K562 (cell line): ENCODE measurements around the gene BICDL1. TPM values are rescaled to one million over a fixed set of nuclear protein-coding genes. Genes with fewer than 3 reads are reported as not detected.

ENCODE experiments used
- ATAC-seq: fragments of 200-7000 bp; cut with Tn5 transposase; 3 replicates; pipeline ENCODE4 v1.9.1; 2020; ENCODE audit warnings: moderate library complexity
- BruUV-seq: library from RNA; stranded (reverse); fragments of 400-500 nt; replicated peaks from 2 replicates; lab custom pipeline; 2021; lab: Mats Ljungman, UMichigan
- CTCF ChIA-PET: fragments of 300-600 bp; formaldehyde crosslinking; extraction: SDS; loops from one replicate; lab custom pipeline; 2021; ENCODE audit warnings: low intra/inter-chr PET ratio; lab: Yijun Ruan, JAX
- POLR2A ChIA-PET: fragments of 300-600, 350-650 bp; sonication (Branson Sonifier 250); formaldehyde crosslinking; extraction: SDS; loops from one replicate; lab custom pipeline; 2021; ENCODE audit warnings: antibody characterized with exemption, inconsistent platforms; lab: Yijun Ruan, JAX
- DNase-seq, 4 experiments: peaks; one replicate each; pipeline versions ENCODE4 v3.0.0 to v3.0.0-alpha.2; 2011 to 2018; ENCODE audit warnings: low spot score in 3 of 4, mixed read lengths in 3 of 4; ENCODE audit errors: extremely low read depth in 1 of 4
- FAIRE-seq: peaks from 2 replicates; lab custom pipeline; 2011; peaks lifted over from hg19 to GRCh38; lab: Jason Lieb, UNC
- H2AFZ ChIP-seq: 2 replicates; pipeline ENCODE4 v1.6.0; 2011; ENCODE audit warnings: low read depth, low read length, control low read depth, inconsistent platforms
- H3K27ac ChIP-seq: fragments of 200-600 bp; 3 replicates; pipeline ENCODE4 v1.8.0; 2011; ENCODE audit warnings: low read depth, mild to moderate bottlenecking, control low read depth, inconsistent platforms, low read length, moderate library complexity, mixed read lengths; ENCODE audit errors: extremely low read depth
- H3K27me3 ChIP-seq, 2 experiments: fragments of 300-600 bp in 1 of 2; 2 replicates in 1 of 2; 3 replicates in 1 of 2; pipeline versions ENCODE4 v1.6.0 to v1.8.0; 2011; ENCODE audit warnings: inconsistent platforms in 2 of 2, low read length in 2 of 2, mild to moderate bottlenecking in 1 of 2, mixed read lengths in 1 of 2, moderate library complexity in 1 of 2; ENCODE audit not compliant: control insufficient read depth in 2 of 2, insufficient read depth in 2 of 2
- H3K36me3 ChIP-seq: fragments of 300-600 bp; 3 replicates; pipeline ENCODE4 v1.8.0; 2011; ENCODE audit warnings: mild to moderate bottlenecking, low read length, inconsistent platforms; ENCODE audit not compliant: control insufficient read depth, insufficient read depth
- H3K4me1 ChIP-seq, 2 experiments: fragments of 200-600 bp in 1 of 2; replicated peaks in 1 of 2; 2 replicates in 1 of 2; 3 replicates in 1 of 2; pipeline versions ENCODE4 v1.5.1 to v1.8.0; 2011; ENCODE audit warnings: inconsistent platforms in 2 of 2, low read length in 2 of 2, mild to moderate bottlenecking in 1 of 2, mixed read lengths in 1 of 2, moderate library complexity in 1 of 2; ENCODE audit not compliant: control insufficient read depth in 2 of 2, insufficient read depth in 2 of 2
- H3K4me2 ChIP-seq: 2 replicates; pipeline ENCODE4 v1.6.1; 2011; ENCODE audit warnings: low read length, control low read depth, inconsistent platforms, mixed read lengths; ENCODE audit not compliant: insufficient read depth
- H3K4me3 ChIP-seq: fragments of 200-600 bp; sonication (generic), shearing (Covaris generic); 2 replicates; pipeline ENCODE4 v1.5.1; 2016; ENCODE audit warnings: control low read depth, inconsistent platforms
- H3K79me2 ChIP-seq: fragments of 200-600 bp; 3 replicates; pipeline ENCODE4 v1.8.0; 2011; ENCODE audit warnings: low read length, inconsistent platforms; ENCODE audit not compliant: control insufficient read depth, insufficient read depth
- H3K9ac ChIP-seq, 2 experiments: 2 replicates each; pipeline versions ENCODE4 v1.6.0 to v1.6.1; 2011; ENCODE audit warnings: low read depth in 2 of 2, low read length in 2 of 2, control low read depth in 1 of 2, inconsistent platforms in 1 of 2, mild to moderate bottlenecking in 1 of 2, mixed read lengths in 1 of 2; ENCODE audit not compliant: insufficient read depth in 1 of 2
- H3K9me1 ChIP-seq: one replicate; pipeline ENCODE4 v1.6.0; 2011; ENCODE audit warnings: inconsistent platforms, mild to moderate bottlenecking, low read length, moderate library complexity; ENCODE audit not compliant: control insufficient read depth, insufficient read depth
- H3K9me3 ChIP-seq: replicated peaks from 2 replicates; pipeline ENCODE4 v1.5.1; 2011; ENCODE audit warnings: low read depth, low read length, inconsistent platforms; ENCODE audit not compliant: control insufficient read depth, insufficient read depth
- H4K20me1 ChIP-seq: replicated peaks from 2 replicates; pipeline ENCODE4 v1.6.1; 2011; ENCODE audit warnings: low read length, inconsistent platforms, mixed read lengths; ENCODE audit not compliant: control insufficient read depth, insufficient read depth
- KHSRP ChIP-seq: fragments of 450-650 bp; IDR thresholded peaks from 2 replicates; pipeline ENCODE4 v1.6.1; 2017
- POLR2G ChIP-seq: fragments of 200-400 bp; formaldehyde crosslinking; IDR thresholded peaks from 2 replicates; pipeline ENCODE4 v1.6.1; 2017; ENCODE audit warnings: low read depth, mild to moderate bottlenecking, antibody characterized with exemption, low read length, moderate library complexity
- SMAD3 ChIP-seq: fragments of 450-650 bp; formaldehyde crosslinking; conservative IDR thresholded peaks from 2 replicates; pipeline ENCODE4 v1.4.0; 2020; ENCODE audit warnings: mild to moderate bottlenecking
- STAG1 ChIP-seq: sonication (generic); formaldehyde crosslinking; IDR thresholded peaks from 2 replicates; pipeline ENCODE4 v1.5.0; 2020; ENCODE audit warnings: missing genetic modification reagents, borderline replicate concordance
- TRIM24 ChIP-seq, 2 experiments: fragments of 450-650 bp; IDR thresholded peaks; 2 replicates each; pipeline ENCODE4 v1.6.1; 2016
- ZNF354B ChIP-seq: fragments of 250-450 bp; sonication (Bioruptor Pico); IDR thresholded peaks from 2 replicates; pipeline ENCODE4 v1.4.0; 2020
- WGBS: fragments of 100-300 bp; shearing (Covaris generic); methylation state at CpG from one replicate; pipeline ENCODE4 v1.1.6; 2016; ENCODE audit warnings: low coverage, mixed read lengths; ENCODE audit not compliant: insufficient coverage; ENCODE audit errors: missing lambda C conversion rate; 5-methylcytosine and 5-hydroxymethylcytosine counted together
- in situ Hi-C: fragments of 300-500 bp; cut with MboI; formaldehyde crosslinking; loops from 4 replicates; pipeline ENCODE4 v1.15.0; 2018; ENCODE audit warnings: inconsistent platforms, mixed read lengths
- intact Hi-C: fragments of 100-400 bp; cut with micrococcal nuclease; formaldehyde crosslinking; loops from 2 replicates; pipeline ENCODE4 v1.14.2; 2022
- polyA plus RNA-seq, 8 experiments: library from polyadenylated mRNA; depleted of rRNA in 4 of 8; stranded (reverse) in 5 of 8; unstranded in 3 of 8; fragments of >200 nt; fragmentation: Nextera tagmentation in 2 of 8; fragmentation: Illumina TruSeq in 1 of 8; extraction: Ambion mirVana in 2 of 8; extraction: Trizol in 1 of 8; gene quantifications; 2 replicates each; pipeline versions ENCODE4 v1.2.1 to v1.2.3, GENCODE V29; 2011 to 2014; ENCODE audit warnings: inconsistent platforms in 1 of 8, missing spikeins in 1 of 8
- total RNA-seq, 7 experiments: library from RNA; depleted of rRNA in 6 of 7; stranded (reverse); fragments of >200 nt in 6 of 7; fragmentation: Illumina TruSeq in 2 of 7; extraction: Trizol in 2 of 7; gene quantifications; 2 replicates each; pipeline versions ENCODE4 v1.2.1 to v1.2.3, GENCODE V29; 2011 to 2021; ENCODE audit warnings: low replicate concordance in 1 of 7
- TF ChIP-seq, protein P1 (sequence below): sonication (generic); formaldehyde crosslinking; IDR thresholded peaks from 2 replicates; pipeline ENCODE4 v1.8.0; 2022; ENCODE audit warnings: mild to moderate bottlenecking, missing genetic modification reagents
- TF ChIP-seq, protein P2 (sequence below), 2 experiments: fragments of 250-450 bp in 1 of 2; fragments of 450-650 bp in 1 of 2; sonication (Bioruptor Pico) in 1 of 2; IDR thresholded peaks; 2 replicates each; pipeline versions ENCODE4 v1.6.1 to v1.8.0; 2016 to 2021; ENCODE audit warnings: mild to moderate bottlenecking in 2 of 2, moderate library complexity in 2 of 2, missing compliant biosample characterization in 1 of 2, missing genetic modification characterization in 1 of 2
- TF ChIP-seq, protein P3 (sequence below): sonication (generic); formaldehyde crosslinking; IDR thresholded peaks from 2 replicates; pipeline ENCODE4 v1.8.0; 2022; ENCODE audit warnings: mild to moderate bottlenecking, missing genetic modification reagents
- TF ChIP-seq, protein P4 (sequence below), 2 experiments: fragments of 450-650 bp in 1 of 2; sonication (generic) in 1 of 2; formaldehyde crosslinking in 1 of 2; IDR thresholded peaks in 1 of 2; conservative IDR thresholded peaks in 1 of 2; 2 replicates each; pipeline versions ENCODE4 v1.6.1 to v1.8.1; 2016 to 2023; ENCODE audit warnings: mild to moderate bottlenecking in 2 of 2, moderate library complexity in 2 of 2, inconsistent platforms in 1 of 2, missing genetic modification reagents in 1 of 2

Gene BICDL1
- total and polyA plus RNA-seq, 9 of the 15 experiments (the other 6 are each of a cell fraction or from before 2014, with no cell fraction given): 0.06 to 2.0 (median 0.58) TPM

DNA sequence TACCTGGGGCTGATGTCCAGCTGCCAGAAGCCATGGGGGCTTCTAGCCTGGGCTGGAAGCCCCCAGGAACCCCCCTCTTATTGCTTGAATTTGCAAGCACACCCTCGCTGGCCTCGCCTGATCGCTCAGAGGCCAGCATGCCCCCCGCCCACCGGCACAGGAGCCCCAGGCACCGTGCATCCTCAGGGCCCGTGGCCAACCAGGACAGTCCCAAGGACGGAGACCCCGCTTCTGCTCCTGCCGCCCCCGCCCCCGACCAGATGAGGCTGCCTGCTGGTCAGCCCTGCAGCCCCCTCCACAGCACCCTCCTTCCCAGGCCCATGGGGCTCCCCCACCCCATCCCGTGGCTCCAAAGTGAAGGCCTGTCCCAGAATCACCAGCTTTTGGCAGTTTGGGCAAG is 106.3 kb downstream of the BICDL1 start:
- ATAC-seq: no peak
- POLR2A ChIA-PET: interaction anchor here (0.6 to 1.0 kb wide), 2 partner anchors 10 to 106 kb away, joined by 3 read pairs; partner anchors contain the start of gene BICDL1
- intact Hi-C loops: no loop called here

DNA sequence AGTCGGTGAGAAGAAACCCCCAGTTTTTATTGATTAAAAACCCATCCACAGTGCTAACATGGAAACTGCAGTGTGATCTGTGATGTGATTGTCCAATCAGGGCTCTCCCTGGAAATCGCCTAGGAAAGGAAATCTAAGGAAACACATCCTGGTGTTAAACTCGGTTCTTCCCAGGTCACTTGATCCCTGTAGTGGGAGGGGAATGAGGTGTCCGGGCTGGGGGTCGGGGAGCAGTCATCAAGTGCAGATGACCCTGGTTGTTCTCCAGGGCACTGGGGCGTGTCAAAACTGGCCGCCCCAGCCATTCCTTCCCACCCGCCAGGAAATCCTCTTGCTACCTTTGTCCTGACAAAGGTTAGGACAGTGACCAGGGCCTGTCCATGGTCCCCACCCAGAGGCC is 106.7 kb downstream of the BICDL1 start:
- ATAC-seq (no peak), FAIRE-seq (no peak), DNase-seq (no peak)
- Histone ChIP-seq H3K79me2 (no peaks in the 10 kb centered on the region), H3K9ac (no peak overlapping the region), H2AFZ (no peak overlapping the region), H3K27ac (no peak overlapping the region), H3K27me3 (no peaks in the 10 kb centered on the region), H4K20me1 (peaks cover 5% of the 10 kb centered on the region), H3K4me2 (no peak overlapping the region), H3K36me3 (peaks cover 66% of the 10 kb centered on the region; the same call in 1 of the 3 replicates), H3K9me1 (no peaks in the 10 kb centered on the region), H3K9me3 (no peaks in the 10 kb centered on the region), H3K4me1 (peaks cover 0 to 46% of the 10 kb centered on the region in 2 experiments; a peak in 2 of 5 replicates), H3K4me3 (no peak overlapping the region)
- WGBS: 71% methylated on average over 8 of the region's 8 CpGs
- ChIA-PET POLR2A (no interaction called here), CTCF (interaction anchor here (0.6 kb wide), 1 partner anchor 24 kb away, joined by 3 read pairs; no protein-coding TSS in a partner anchor)
- intact Hi-C loops: no loop called here
- TSS peak; percentile 56 for BruUV-seq
- in situ Hi-C loops: no loop called here
- TF ChIP-seq, protein P1, sequence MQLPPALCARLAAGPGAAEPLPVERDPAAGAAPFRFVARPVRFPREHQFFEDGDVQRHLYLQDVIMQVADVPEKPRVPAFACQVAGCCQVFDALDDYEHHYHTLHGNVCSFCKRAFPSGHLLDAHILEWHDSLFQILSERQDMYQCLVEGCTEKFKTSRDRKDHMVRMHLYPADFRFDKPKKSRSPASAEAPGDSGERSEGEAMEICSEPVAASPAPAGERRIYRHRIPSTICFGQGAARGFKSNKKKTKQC (CRISPR knock-in tag): no peak
- TF ChIP-seq, protein P2, sequence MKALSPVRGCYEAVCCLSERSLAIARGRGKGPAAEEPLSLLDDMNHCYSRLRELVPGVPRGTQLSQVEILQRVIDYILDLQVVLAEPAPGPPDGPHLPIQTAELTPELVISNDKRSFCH (CRISPR knock-in tag; IDR thresholded peaks at IDR 0.05): no peak
- TF ChIP-seq, protein P2 (tag; IDR thresholded peaks at IDR 0.05): no peak
- TF ChIP-seq, protein P3, sequence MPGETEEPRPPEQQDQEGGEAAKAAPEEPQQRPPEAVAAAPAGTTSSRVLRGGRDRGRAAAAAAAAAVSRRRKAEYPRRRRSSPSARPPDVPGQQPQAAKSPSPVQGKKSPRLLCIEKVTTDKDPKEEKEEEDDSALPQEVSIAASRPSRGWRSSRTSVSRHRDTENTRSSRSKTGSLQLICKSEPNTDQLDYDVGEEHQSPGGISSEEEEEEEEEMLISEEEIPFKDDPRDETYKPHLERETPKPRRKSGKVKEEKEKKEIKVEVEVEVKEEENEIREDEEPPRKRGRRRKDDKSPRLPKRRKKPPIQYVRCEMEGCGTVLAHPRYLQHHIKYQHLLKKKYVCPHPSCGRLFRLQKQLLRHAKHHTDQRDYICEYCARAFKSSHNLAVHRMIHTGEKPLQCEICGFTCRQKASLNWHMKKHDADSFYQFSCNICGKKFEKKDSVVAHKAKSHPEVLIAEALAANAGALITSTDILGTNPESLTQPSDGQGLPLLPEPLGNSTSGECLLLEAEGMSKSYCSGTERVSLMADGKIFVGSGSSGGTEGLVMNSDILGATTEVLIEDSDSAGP (CRISPR knock-in tag): no peak
- TF ChIP-seq, protein P4, sequence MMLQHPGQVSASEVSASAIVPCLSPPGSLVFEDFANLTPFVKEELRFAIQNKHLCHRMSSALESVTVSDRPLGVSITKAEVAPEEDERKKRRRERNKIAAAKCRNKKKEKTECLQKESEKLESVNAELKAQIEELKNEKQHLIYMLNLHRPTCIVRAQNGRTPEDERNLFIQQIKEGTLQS (IDR thresholded peaks at IDR 0.05): no peak
- TF ChIP-seq, protein P4 (CRISPR knock-in tag; conservative IDR thresholded peaks at IDR 0.05): no peak
- TF ChIP-seq ZNF354B (CRISPR knock-in tag) (no peak), SMAD3 (no peak), STAG1 (no peak), KHSRP (no peak)

More for the DNA sequence above, 106.3 kb downstream of the BICDL1 start:
- Histone ChIP-seq H2AFZ (no peak overlapping the region), H3K27me3 (no peaks in the 10 kb centered on the region), H3K4me3 (no peak overlapping the region), H3K9me1 (no peaks in the 10 kb centered on the region), H3K79me2 (no peaks in the 10 kb centered on the region), H3K27ac (no peak overlapping the region), H3K9me3 (no peaks in the 10 kb centered on the region), H3K36me3 (peaks cover 62% of the 10 kb centered on the region; the same call in 1 of the 3 replicates), H3K9ac (no peak overlapping the region), H4K20me1 (peaks cover 5% of the 10 kb centered on the region)
- CTCF ChIA-PET: interaction anchor here (0.6 kb wide), 1 partner anchor 25 kb away, joined by 3 read pairs; no protein-coding TSS in a partner anchor
- DNase-seq: no peak
- no peak for FAIRE-seq
- in situ Hi-C loops: no loop called here
- WGBS: 86% methylated on average over 8 of the region's 13 CpGs
- BruUV-seq: no TSS peak
- TF ChIP-seq TRIM24 (IDR thresholded peaks at IDR 0.05) (no peak), POLR2G (peak; percentile 40; the same call in 1 of the 2 replicates)
- TF ChIP-seq, all 486 proteins: peak for 1
- peaks cover 0 to 48% of the 10 kb centered on the region in 2 experiments; a peak in 2 of 5 replicates for H3K4me1 ChIP-seq
- H3K4me2 ChIP-seq: no peak overlapping the region
